ENCODE results near the gene DHRS3.

Gene DHRS3

DNA sequence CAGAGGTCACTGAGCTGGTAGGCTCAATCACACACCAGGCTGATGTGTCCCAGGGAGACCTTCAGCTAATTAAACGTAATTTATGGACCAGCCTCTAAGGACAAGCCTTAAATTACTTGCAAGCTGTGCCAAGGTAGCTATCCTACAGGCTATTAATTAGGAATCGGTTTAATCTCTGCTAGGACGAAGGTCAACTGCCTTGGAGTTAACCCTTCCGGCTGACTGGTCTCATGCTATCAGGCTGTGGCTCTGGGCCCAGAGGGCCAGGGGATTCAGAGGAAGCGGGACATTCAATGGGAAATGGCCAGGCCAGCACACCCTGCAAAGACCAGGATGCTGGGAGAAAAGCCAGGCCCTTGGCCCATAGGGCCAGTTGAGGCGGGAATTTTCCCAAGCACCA is 19.0 kb downstream of the DHRS3 start:
- no peak for DNase-seq (ENCODE audit: low read depth in 2 of 2)

DNA sequence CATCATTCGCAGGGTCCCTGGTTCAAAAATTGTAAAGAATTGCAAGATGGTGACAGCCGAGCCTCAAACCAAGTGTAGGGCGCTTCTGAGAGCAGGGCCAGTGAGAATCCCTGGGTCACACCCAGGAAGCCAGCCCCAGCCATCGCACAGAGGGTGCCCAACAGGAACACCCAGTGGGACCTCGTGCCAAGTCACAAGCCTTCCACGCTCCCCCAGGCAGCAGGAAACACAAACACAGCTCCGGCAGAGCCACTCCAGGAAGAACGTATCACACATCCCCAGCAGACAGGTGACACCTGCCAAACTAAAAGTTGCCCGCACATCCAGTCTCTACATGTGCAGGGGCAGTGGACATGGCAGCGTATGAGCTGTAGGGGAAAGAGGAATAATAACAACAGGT is 20.2 kb downstream of the DHRS3 start:
- no peak for DNase-seq (ENCODE audit: low read depth in 2 of 2)

DNA sequence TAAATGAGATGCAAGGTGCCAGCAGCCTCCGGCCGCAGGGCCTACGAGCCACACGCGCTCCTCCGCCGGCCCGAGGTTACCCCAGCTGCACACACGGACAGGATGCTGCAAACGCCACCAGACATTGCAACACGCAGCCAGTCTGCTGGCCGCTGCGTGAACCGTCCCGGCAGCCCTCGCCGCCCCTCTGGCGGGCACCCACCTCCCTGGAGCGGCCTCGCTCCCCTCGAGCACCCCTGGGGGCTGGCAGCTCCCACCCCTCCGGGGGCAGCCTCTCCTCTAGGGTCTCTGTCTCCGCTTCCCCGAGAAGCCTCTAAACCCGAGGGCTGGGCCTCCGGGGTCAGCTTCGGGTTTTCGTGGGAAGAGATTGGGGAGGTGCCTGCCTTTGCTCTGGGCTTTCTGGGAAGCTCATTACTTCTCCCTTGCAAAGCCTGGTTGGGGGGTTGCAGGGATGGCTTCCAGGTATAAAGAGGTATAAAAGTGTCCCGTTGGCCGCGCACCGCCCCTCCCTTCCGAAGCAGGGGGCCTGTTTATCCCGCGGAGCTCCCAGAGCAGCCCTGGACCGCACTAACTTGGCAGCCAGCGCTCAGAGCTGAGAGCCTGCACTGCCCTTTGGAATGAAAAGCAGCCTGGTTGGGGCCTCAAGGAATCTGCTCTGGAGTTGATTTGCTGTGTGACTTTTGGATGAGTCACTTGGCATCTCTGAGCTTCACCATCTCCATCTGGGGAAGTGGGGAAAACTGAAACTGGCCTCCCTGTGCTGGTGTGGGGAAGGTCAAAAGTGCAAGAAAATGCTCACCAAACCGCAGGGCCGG is 21.8 kb downstream of the DHRS3 start:
- DNase-seq (ENCODE audit: low read depth in 2 of 2), result peak in 1 of 2 donors; percentile 33

DNA sequence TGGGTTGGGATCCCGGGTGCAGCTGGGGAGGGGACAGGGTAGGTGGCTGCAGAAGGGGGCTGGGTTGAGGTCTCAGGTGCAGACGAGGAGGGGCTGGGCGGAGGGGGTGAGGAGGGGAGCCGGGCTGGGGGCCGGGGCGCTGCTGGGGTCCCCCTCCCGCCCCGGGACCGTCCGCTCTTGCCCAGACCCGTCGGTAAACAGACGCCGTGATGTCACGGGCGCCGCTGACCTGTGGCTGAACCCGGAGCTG is 22.3 kb downstream of the DHRS3 start:
- DNase-seq (ENCODE audit: low read depth in 2 of 2), result no peak

DNA sequence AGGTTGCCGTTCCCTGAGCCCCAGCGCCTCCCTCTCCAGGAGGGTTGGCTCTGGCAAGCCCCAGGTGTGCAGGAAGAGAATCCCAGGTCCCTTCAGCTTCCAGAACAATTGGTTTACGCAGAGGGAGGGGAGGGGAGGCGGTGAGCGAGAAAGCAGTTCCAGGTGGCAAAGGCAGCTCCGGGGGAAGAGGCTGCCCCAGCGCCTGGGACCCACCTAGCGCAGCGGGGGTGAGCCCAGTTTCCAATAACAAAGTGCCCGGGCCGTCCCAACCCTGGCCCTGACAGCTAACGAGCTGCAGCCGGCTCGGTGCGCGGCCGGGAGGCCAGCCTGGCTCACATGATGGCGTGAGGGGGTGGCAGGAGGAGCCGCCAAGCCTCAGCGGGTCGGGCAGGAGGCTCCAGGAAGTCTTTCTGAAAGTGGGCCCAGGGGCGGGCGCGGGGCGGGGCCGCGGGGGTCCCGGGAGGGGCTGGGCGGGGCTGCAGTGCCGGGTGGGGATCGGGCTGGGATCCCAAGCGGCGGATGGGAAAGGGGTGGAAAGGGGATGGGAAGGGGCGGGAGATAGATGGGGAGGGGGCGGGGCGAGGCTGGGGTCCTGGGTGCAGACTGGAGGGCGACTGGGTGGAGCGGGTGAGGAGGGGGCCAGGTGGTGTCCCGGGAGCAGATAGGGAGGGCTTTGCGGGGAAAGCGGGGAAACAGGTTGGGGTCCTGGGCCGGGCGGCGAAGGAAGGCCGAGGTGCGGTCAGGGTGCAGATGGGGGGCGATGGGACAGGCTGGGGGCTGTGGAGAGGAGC is 22.8 kb downstream of the DHRS3 start:
- peak in 1 of 2 donors; percentile 26 for DNase-seq (ENCODE audit: low read depth in 2 of 2)

DNA sequence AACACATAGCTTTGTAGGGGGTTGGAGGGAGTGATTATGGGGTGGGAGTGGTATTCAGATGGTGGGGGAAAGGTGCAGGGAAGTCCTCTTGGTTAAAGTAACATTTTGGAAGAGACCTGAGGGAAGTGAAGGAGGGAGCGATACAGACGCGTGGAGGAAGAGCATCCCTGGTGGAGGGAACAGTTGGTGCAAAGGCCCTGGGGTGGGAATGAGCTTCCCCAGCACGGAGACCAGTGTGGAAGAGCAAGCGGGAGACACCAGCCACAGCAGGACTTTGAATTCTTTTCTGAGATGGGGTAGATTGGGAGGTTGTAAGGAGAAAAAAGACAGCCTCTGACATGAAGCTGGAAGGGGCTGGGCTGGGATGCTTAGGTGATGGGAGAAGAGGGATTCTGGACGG is 23.5 kb downstream of the DHRS3 start:
- DNase-seq (ENCODE audit: low read depth in 2 of 2), result no peak

DNA sequence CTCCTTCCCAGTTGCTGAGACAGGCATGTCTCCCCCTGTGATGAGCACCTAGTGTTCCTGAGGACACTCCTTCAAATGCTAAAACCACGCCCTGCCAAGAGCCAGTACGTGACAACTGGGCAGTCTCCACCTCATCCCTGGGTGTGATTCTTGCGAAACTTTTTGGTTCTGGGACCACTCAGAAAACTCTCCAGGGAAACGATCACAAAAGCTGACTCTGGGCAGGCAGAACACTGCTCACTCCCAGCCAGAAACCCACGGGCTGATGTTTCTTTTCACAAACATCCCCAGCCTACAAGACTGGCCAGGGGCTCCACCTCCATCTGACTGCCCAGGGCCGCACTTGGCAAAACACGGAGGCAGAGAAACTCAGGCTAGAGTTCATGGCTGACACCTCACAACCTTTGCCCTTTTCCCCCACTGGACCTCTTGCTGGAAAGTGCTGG is 24.4 kb downstream of the DHRS3 start:
- no peak for DNase-seq (ENCODE audit: low read depth in 2 of 2)

DNA sequence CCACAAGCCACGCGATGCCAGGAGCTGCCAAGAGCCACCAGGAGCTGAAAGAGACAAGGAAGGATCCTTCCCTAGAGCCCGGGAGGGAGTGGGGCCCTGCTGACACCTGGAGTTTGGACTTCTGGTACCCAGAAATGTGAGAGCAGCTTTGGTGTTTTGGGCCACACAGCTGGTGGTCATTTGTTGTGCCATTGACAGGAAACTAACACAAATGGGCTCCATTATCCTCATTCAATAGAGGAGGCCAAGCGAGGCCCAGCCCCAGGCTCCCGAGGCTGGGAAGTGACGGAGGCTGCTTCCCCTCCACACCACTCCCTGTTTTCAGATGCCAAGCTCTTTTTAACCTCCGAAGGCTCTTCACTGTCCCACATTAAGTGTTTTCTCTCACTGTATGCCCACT is 25.5 kb downstream of the DHRS3 start:
- DNase-seq (ENCODE audit: low read depth in 2 of 2), result no peak

DNA sequence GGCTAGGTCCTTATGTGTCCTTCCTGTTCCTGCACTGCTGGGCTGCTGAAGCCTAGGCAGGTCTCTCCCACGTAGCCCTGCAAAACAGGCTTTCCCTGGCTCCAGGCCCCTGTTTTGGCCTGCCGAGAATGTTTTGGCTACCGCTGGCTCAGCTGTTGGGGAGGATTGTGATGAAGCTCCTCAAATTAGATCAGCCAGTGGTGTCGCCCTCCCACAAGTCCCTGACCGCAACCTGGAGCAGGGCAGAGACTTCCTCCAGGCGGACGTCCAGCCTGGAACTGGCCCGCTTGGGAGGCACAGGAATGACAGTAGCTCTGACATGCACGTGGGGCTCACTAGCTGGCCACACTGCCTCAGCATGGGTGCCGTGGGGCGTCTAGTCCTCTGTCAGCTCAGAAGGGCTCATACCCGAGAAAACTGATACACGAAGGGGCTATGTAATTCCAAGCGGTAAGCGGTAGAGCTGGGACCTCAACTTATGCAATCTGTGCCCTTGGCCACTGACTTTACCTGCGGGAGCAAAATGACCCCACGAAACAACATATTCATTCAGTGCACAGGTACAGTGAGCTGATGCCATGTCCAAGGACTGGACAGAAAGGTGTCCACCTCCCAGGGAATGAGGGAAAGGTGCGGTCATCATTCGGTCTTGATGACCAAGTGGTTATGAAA is 26.6 kb downstream of the DHRS3 start:
- no peak for DNase-seq (ENCODE audit: low read depth in 2 of 2)

DNA sequence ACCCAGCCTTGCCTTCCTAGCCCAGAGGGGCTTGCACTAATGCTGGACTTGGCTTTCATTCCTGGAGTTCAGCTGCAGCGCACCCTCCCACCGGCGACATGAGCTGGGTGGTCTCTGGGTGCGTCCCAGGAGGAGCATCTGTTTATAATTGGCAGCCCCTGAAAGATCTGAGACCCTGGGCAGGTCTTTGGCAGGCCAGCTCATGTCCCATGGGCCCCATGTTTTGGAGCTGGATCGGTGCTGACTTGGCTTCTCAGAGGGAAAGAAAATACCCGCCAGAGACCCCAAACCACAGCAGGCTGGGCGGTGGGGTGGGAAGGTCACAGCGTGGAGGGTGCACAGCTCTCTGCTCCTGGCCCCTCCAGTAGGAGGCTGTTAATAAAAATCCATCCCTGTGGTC is 29.3 kb downstream of the DHRS3 start:
- DNase-seq (ENCODE audit: low read depth in 2 of 2), result no peak

DNA sequence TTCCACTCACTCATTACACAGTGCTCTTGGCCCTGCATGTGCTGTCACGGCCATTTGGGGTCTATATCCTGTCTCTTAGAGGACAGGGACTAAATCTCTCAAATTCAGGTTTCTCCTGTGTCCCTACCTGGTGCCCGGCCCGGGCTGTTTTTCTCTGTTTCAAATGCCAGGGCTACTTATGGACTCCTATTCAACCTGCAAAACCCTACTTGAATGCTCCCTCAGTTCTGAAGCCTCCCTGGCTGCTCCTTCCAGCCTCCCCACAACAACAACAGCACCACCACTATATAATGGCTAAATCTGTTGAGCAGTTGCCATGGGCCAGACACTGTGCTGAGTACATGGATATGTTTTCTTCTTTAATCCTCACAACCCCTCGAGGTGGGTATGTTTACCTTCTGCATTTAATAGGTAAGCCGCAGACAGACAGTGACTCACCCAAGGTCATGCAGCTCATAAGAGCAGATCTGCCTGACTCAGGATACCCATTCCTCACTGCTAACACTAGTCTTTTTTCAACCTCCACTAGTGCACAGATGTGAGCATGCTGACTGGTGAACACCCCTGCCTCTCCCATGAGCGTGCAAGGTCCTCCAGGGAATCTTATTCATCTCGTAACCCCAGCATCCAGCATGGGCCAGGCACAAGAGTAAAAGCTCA is 29.9 kb downstream of the DHRS3 start:
- DNase-seq (ENCODE audit: low read depth in 2 of 2), result no peak

DNA sequence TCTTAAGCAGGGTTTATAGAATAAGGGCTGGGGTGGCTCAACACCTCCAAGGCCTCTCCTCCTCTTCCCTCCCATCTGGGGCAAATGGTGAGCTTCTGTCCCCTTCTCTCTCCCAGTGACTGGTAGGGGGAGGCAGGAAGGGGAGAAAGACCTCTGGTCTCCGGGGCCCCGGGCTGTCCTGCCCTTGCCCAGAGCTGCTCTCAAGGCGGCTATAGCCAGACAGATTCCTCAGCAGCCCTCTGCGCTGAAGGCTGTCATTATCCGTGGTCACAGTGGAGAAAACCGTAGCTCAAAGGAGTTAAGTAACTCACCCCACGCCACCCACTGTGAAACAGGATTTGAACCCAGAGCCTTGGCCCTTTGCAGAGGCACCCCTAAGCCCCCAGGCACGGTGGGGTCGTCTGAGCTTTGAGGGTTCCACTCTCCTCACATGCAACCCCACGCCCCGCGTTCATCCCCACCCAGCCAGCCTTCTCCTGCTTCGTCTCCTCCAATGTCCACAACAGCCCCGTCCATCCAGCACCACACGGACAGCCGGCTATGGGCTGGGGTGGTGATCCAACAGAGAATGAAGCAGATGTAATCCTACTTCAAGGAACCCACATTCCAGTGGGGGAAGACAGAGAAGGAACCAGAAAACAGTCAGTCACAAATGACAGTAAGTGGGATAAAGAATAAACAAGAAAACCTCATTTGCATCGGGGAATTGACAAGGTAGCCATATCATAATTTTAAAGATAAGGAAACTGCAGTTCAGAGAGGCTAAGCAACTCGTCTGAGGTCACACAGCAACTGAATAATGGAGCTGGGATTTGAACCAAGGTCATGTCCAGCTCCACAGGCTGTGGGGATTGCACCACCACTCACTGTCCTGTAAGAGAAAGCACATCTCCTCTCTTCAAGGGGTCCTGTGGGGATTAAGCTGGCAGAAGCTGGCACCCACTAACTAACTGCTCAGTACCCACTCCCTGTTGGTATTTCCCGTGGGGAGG is 31.8 kb downstream of the DHRS3 start:
- DNase-seq (ENCODE audit: low read depth in 2 of 2), result no peak

DNA sequence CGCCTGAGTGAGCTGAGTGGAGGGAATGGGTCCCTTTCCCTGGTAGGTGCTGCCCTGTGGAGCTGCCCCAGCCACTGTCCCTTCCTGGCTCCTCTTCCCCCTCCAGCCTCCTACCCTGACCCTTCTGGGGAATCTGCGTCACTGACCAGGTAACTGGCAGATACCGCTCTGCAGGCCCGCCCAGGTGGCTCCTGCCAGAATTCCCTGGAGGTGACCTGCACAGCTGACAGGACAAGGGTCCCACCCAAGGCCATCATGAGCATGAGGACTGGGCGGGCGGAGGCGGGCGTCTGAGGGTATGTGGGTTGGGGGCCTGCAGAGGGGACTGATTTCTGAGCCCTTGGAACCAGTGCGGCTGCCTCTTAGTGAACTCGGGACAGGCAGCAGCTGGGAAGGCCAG is 32.5 kb downstream of the DHRS3 start:
- no peak for DNase-seq (ENCODE audit: low read depth in 2 of 2)

DNA sequence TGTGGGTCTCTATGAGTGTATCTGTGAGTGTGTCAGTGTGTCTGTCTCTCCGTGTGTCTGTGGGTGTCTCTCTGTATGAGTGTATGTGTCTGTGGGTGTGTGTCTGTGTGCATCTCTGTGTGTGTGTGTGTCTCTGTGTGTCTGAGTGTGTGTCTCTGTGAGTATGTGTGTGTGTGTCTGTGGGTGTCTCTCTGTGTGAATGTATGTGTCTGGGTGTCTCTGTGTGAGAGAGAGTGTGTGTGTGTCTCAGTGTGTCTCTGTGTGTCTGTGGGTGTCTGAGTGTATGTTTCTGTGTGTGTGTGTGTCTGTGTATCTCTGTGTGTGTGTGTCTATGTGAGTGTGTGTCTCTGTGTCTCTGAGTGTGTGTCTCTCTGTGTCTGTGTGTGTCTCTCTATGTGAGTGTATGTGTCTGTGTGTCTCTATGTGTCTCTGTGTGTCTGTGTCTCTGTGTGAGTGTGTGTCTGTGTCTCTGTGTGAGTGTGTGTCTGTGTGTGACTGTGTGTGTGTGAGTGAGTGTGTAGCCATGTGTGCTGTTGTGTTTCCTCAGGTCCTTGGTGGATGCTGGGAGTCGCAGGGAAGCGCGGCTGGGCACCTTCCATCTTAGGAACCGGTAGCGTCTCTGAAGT is 33.0 kb downstream of the DHRS3 start:
- no peak for DNase-seq (ENCODE audit: low read depth in 2 of 2)

DNA sequence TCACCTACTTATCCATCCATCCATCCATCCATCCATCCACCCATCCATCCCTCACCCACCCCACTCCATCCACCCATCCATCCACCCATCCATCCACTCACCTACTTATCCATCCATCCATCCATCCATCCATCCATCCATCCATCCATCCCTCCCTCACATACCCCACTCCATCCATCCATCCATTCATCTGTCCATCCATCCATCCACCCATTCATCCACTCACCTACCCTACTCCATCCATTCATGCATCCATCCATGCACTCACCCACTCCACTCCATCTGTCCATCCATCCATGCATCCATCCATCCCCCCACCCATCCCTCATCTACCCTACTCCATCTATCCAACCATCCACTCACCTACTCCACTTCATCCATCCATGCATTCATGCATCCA is 34.5 kb downstream of the DHRS3 start:
- DNase-seq (ENCODE audit: low read depth in 2 of 2), result no peak

DNA sequence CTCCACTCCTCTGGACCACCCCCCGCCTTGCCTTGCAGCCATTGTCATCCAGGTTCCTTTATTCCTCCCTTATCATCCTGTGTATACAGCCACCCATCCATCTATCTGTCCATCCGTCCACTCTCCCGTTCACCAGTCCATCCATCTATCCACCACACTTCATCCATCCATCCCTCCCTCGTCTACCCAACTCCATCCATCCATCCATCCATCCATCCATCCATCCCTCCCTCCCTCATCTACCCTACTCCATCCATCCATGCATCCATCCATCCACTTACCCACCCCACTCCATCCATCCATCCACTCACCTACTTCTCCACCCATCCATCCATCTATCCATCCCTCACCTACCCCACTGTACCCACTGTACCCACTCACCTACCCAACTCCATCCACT is 35.4 kb downstream of the DHRS3 start:
- DNase-seq (ENCODE audit: low read depth in 2 of 2), result no peak

DNA sequence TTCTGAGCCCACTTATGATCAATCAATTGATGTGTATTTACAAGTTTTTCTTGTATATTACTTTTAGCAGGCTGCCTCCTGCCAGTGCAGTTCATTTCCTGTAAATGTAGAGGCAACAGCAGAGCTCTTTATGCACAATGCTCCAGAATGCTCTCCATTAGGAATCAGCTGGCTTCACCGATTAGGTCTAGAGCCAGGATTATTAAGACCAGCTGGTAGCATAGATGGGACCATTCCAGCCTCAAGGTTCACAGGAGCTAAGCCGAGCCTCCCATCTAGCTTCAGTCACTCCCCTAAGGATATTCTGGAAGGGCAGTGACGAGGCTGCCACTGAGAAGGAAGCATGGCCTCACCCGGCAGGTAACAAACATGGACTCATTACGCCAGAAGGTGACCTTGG is 36.8 kb downstream of the DHRS3 start:
- no peak for DNase-seq (ENCODE audit: low read depth in 2 of 2)

DNA sequence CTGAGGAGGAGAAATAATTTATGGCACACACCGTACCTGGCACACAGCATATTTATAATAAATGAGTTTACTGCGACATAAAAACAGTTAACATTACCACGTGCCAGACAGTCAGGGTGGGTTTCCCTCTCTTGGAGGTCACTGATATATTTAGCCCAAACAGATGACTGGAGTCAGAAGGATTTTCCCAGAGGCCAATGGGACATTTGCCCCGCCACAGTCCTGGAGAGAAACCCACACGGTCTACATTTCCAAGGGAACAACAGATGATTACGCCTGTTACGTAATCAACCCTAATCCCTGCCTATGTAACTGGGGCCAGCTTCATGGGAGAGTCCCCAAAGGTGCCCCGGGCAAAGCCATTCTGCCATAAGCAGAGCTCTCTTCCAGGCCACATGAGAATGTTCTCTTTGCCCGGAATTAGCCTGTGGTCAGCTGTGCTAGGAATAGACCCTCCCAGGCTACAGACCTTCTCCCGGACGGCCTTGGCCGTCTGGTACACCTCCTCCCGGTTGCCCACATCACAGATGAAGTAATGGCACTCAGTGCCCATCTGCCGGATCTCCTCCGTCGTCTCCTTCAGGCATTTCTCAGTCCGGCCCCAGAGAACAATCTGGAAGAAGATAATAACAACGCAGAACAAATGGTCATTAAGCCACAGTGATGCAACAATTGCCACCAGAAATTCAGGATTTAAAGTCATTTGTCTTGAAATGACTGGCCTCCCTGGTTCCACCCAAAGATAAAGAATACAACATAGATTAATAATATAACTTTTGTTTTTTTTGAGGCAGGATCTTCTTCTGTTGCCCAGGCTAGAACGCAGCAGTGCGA is 37.7 kb downstream of the DHRS3 start:
- DNase-seq (ENCODE audit: low read depth in 2 of 2), result no peak

DNA sequence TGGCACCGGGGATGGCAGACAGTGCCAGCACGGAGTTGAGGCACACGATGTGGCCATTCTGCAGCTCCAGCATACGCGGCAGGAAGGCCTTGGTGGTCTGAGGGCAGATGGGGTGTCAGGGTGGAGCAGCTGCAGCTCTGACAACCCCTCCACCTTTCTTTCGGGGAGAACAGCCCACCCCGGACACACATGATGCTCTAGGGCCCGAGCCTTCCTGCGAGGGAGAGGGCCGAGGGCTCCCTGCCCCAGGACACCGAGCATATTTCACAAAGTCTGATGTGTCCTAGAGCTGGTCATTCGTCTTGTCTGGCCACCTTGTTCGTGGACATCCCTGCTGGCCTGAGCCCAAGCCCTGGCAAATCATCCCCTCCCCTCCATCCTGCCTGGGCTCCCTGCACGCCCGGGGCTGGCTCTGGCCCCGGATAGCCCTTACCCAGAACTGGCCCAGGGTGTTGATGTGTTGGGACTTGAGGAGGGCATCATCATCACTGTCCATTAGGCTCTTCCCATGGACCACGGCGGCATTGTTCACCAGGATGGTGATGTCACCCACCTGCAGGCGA is 39.1 kb downstream of the DHRS3 start:
- DNase-seq (ENCODE audit: low read depth in 2 of 2), result no peak
